Heart left ventricle (tissue), 16 donors: Measurements from ENCODE around the gene MCCD1. TPM values are rescaled to one million over a fixed set of nuclear protein-coding genes. Genes with fewer than 3 reads are reported as not detected.
"Not testable (repeated sequence)": the region's sequence is repeated elsewhere in the genome, so short reads cannot be mapped to it uniquely, and the experiment has no call there.

Experiments
- ATAC-seq, 4 donors: fragments of 200-7000 bp; cut with Tn5 transposase; one replicate each; pipeline ENCODE4 v1.9.1; 2020 to 2022; ENCODE audit warnings: moderate library complexity in 4 of 4, mild to moderate bottlenecking in 3 of 4, moderate number of reproducible peaks in 1 of 4
- DNase-seq, 5 donors: peaks; one replicate each; pipeline ENCODE4 v3.0.0-alpha.2; 2020
- H3K27ac ChIP-seq, 12 donors: fragments of 200-600 bp; sonication (generic) in 4 of 12; one replicate each; pipeline versions ENCODE4 v1.5.0 to v1.8.0; 2016 to 2022; ENCODE audit warnings: mild to moderate bottlenecking in 2 of 12
- H3K27me3 ChIP-seq, 9 donors: fragments of 200-600 bp; sonication (generic) in 2 of 9; one replicate each; pipeline versions ENCODE4 v1.5.1 to v1.8.0; 2016 to 2022; ENCODE audit warnings: mild to moderate bottlenecking in 3 of 9
- H3K36me3 ChIP-seq, 9 donors: fragments of 200-600 bp; sonication (generic) in 2 of 9; one replicate each; pipeline versions ENCODE4 v1.5.0 to v1.8.0; 2018 to 2022; ENCODE audit warnings: mild to moderate bottlenecking in 2 of 9
- H3K4me1 ChIP-seq, 12 donors: fragments of 200-600 bp; sonication (generic) in 4 of 12; one replicate each; pipeline versions ENCODE4 v1.5.0 to v1.8.0; 2016 to 2022; ENCODE audit warnings: mild to moderate bottlenecking in 3 of 12
- H3K4me3 ChIP-seq, 12 donors: fragments of 200-600 bp; sonication (generic) in 4 of 12; one replicate each; pipeline versions ENCODE4 v1.5.0 to v1.8.0; 2017 to 2022; ENCODE audit warnings: mild to moderate bottlenecking in 9 of 12, moderate library complexity in 4 of 12
- H3K9me3 ChIP-seq, 12 donors: fragments of 200-600 bp; sonication (generic) in 4 of 12; one replicate each; pipeline versions ENCODE4 v1.5.0 to v1.8.0; 2016 to 2022; ENCODE audit warnings: mild to moderate bottlenecking in 1 of 12
- CTCF ChIP-seq, 12 donors: fragments of 200-600 bp; sonication (generic) in 4 of 12; IDR thresholded peaks; one replicate each; pipeline versions ENCODE4 v1.5.0 to v1.8.0; 2018 to 2022; ENCODE audit warnings: antibody characterized with exemption in 12 of 12, mild to moderate bottlenecking in 5 of 12
- POLR2A ChIP-seq, 2 donors: fragments of 450-650 bp; IDR thresholded peaks; one replicate each; pipeline ENCODE4 v1.6.1; 2017; ENCODE audit warnings: antibody characterized with exemption in 2 of 2, mild to moderate bottlenecking in 2 of 2, moderate library complexity in 2 of 2
- WGBS, 4 donors: extraction: QIAGEN DNeasy Blood & Tissue Kit in 2 of 4; methylation state at CpG; one replicate each; pipeline versions ENCODE4 v1.1.5 to v1.1.7; 2013 to 2018; 5-methylcytosine and 5-hydroxymethylcytosine counted together
- intact Hi-C, 10 donors: fragments of 100-400 bp; cut with DNase I; formaldehyde crosslinking; loops; one replicate each; pipeline versions ENCODE4 v1.11.1 to v1.14.2; 2022
- polyA plus RNA-seq, 2 donors: library from polyadenylated mRNA; stranded (reverse); fragments of 200-250 nt; gene quantifications; one replicate each; pipeline ENCODE4 v1.2.3, GENCODE V29; 2013
- total RNA-seq, 9 donors: library from RNA; depleted of rRNA in 2 of 9; stranded (reverse); fragments of >200 nt in 2 of 9; fragmentation: NEBNext Ultra II Directional in 3 of 9; extraction: Animal tissue kit (Norgen Biotek cat#: 25700) in 3 of 9; gene quantifications; one replicate each; pipeline versions ENCODE4 v1.1.0 to v1.2.4, GENCODE V29; 2016 to 2023
- donor health status: ischemic (EF 13 %, LVEDD 7.1; RV severe dilation, severe dysfunction).
- donor health status: healthy with polysubstance abuse.
- donor health status: DM: no; HTN: yes; CAD: no.
- donor health status: DM: no; HTN: no; CAD: no.
- donor health status: ischemic (EF 25% LVEDD 6.9; RV normal size, moderate dysfunction).
- donor health status: ischemic (EF 25% LVEDD 5.7; RV mildly dilated, moderate dysfunction).
- donor health status: healthy.
- donor health status: DM: yes; HTN: yes; CAD: no.
- donor health status: ischemic (EF 35%, LVEDD 5.7; RV mildly dilated, moderate dysfunction).
- donor health status: nonischemic (EF 11% LVEDD 7.7; RV severe dilation, severe dysfunction).
- donor health status: DM: yes; HTN: yes; CAD: no.
- donor health status: PGD.
- donor health status: ischemic (EF 29% LVEDD 5.4; RV normal size, mild dysfunction).
- donor health status: nonischemic (EF 23%, LVEDD 6.1; RV moderate dilation, normal function).

MCCD1 gene
- total and polyA plus RNA-seq, 11 donors, result not detected

GRCh38 chr6:31551371-31551770, 22.6 kb downstream of the MCCD1 start:
- H3K4me3 ChIP-seq, H3K27me3 ChIP-seq, H3K9me3 ChIP-seq: not testable (repeated sequence)
- WGBS, 4 donors, result 35 to 51% (median 46%) methylated on average over 5 of the region's 5 CpGs
- TF ChIP-seq CTCF (IDR thresholded peaks at IDR 0.05), result peak in 11 of 12 donors; percentile 16 to 61 (median 49)
- DNase-seq, result peak in 4 of 5 donors; percentile 63 to 76 (median 72)
- intact Hi-C loops, result loop anchor here in 2 of 10 donors (1.0 to 2.0 kb wide), 2 partner anchors 47 kb away; no protein-coding TSS in a partner anchor
- peak in 2 of 4 donors; percentile 9 to 13 for ATAC-seq
- H3K4me1 ChIP-seq, result peaks cover 0 to 27% (median 12%) of the 10 kb centered on the region in 12 donors
- peak overlapping the region in 5 of 12 donors; percentile 12 to 44 (median 30) for H3K27ac ChIP-seq
- peaks cover 0 to 63% (median 38%) of the 10 kb centered on the region in 9 donors for H3K36me3 ChIP-seq

- no peak for TF ChIP-seq CTCF (IDR thresholded peaks at IDR 0.05)
- no peak for TF ChIP-seq POLR2A (IDR thresholded peaks at IDR 0.05)
- WGBS, 4 donors, result 67 to 76% (median 72%) methylated on average over 3 of the region's 3 CpGs
- DNase-seq, result no peak
- no peak overlapping the region for H3K4me3 ChIP-seq
- ATAC-seq, result no peak
- intact Hi-C loops, result no loop called here
- peak overlapping the region in 1 of 12 donors; percentile 15 for H3K27ac ChIP-seq
- no peaks in the 10 kb centered on the region for H3K27me3 ChIP-seq
- no peaks in the 10 kb centered on the region for H3K9me3 ChIP-seq
- H3K4me1 ChIP-seq, result peaks cover 7 to 59% (median 35%) of the 10 kb centered on the region in 12 donors
- peaks cover 0 to 66% (median 35%) of the 10 kb centered on the region in 9 donors for H3K36me3 ChIP-seq
Observed at GRCh38 chr6:31556307-31556706, 27.5 kb downstream of the MCCD1 start.

DNA sequence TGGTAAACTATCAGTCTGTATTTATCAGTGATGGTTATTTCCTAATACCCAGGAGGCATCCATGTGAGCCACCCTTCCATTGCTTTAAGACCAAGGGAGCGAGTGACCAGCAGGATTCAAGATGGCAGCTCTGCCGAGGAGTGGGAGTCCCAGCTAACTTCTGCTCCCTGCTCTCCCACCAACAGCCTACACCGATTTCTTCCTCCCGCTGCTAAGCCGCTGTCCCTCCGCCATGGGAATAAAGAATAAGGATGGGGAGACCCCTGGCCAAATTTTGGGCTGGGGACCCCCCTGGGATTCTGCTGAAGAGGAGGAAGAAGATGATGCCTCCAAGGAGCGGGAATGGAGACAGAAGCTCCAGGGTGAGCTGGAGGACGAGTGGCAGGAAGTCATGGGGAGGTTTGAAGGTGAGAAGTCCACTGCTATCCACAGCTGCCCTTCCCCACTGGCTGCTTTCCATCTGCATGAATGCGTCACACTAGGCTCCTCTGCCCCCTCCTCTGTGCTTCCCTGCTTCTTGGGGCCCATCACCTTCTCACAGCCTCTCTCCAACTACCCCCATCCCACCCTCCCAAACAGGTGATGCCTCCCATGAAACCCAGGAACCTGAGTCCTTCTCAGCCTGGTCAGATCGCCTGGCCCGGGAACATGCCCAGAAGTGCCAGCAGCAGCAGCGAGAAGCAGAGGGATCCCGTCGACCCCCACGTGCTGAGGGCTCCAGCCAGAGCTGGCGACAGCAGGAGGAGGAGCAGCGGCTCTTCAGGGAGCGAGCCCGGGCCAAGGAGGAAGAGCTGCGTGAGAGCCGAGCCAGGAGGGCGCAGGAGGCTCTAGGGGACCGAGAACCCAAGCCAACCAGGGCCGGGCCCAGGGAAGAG, 28.9 kb downstream of the MCCD1 start:
- H3K36me3 ChIP-seq, result peaks cover 0 to 55% (median 35%) of the 10 kb centered on the region in 9 donors
- H3K27me3 ChIP-seq, result no peaks in the 10 kb centered on the region
- peak overlapping the region in 11 of 12 donors; percentile 27 to 90 (median 79) for H3K27ac ChIP-seq
- H3K9me3 ChIP-seq, result no peaks in the 10 kb centered on the region
- intact Hi-C loops, result no loop called here
- H3K4me1 ChIP-seq, result peaks cover 7 to 67% (median 35%) of the 10 kb centered on the region in 12 donors
- WGBS, 4 donors, result 56 to 67% (median 62%) methylated on average over 22 to 24 of the region's 24 CpGs
- no peak for TF ChIP-seq POLR2A (IDR thresholded peaks at IDR 0.05)
- no peak for TF ChIP-seq CTCF (IDR thresholded peaks at IDR 0.05)
- ATAC-seq, result peak in 1 of 4 donors; percentile 5
- no peak for DNase-seq
- H3K4me3 ChIP-seq, result peak overlapping the region in 2 of 12 donors; percentile 15 to 40

DNA sequence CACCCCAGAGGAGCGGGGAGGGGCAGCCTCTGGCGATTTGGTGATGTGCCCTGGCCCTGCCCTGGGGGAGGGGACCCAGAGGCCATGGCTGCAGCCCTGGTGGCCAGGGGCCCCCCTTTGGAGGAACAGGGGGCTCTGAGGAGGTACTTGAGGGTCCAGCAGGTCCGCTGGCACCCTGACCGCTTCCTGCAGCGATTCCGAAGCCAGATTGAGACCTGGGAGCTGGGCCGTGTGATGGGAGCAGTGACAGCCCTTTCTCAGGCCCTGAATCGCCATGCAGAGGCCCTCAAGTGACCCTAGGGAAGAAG, 29.5 kb downstream of the MCCD1 start:
- H3K36me3 ChIP-seq, result peaks cover 0 to 54% (median 33%) of the 10 kb centered on the region in 9 donors
- TF ChIP-seq POLR2A (IDR thresholded peaks at IDR 0.05), result no peak
- no peak for TF ChIP-seq CTCF (IDR thresholded peaks at IDR 0.05)
- no peaks in the 10 kb centered on the region for H3K9me3 ChIP-seq
- H3K4me1 ChIP-seq, result peaks cover 7 to 72% (median 35%) of the 10 kb centered on the region in 12 donors
- ATAC-seq (no peak), DNase-seq (no peak)
- peak overlapping the region in 11 of 12 donors; percentile 27 to 90 (median 79) for H3K27ac ChIP-seq
- intact Hi-C loops, result no loop called here
- WGBS, 4 donors, result 64 to 87% (median 71%) methylated on average over 8 of the region's 8 CpGs
- H3K27me3 ChIP-seq, result no peaks in the 10 kb centered on the region
- peak overlapping the region in 2 of 12 donors; percentile 15 to 40 for H3K4me3 ChIP-seq
